Measurements from ENCODE around the gene FGD1.

The FGD1 gene

GRCh38 chrX:54470054-54470760 lies 25.8 kb downstream of the FGD1 start:
- no peak for DNase-seq

GRCh38 chrX:54452920-54453319 lies 43.1 kb downstream of the FGD1 start:
- no peak for DNase-seq

- no peak for DNase-seq
Observed at GRCh38 chrX:54449929-54450328, 46.1 kb downstream of the FGD1 start.

GRCh38 chrX:54447461-54447860 lies 48.6 kb downstream of the FGD1 start:
- DNase-seq, result no peak

GRCh38 chrX:54446084-54446483 lies 50.0 kb downstream of the FGD1 start:
- DNase-seq, result no peak

- no peak for DNase-seq
Observed at GRCh38 chrX:54444752-54445151, 51.3 kb downstream of the FGD1 start.

GRCh38 chrX:54442790-54443189 lies 53.2 kb downstream of the FGD1 start:
- no peak for DNase-seq

GRCh38 chrX:54439960-54440871 lies 55.8 kb downstream of the FGD1 start, which contains the start of gene TSR2:
TSR2 (plus strand) TSS chrX:54440404; CDS start chrX:54440422, 18 bp downstream.
- DNase-seq, result peak; percentile 78

GRCh38 chrX:54435121-54435520 lies 60.9 kb downstream of the FGD1 start:
- no peak for DNase-seq

- no peak for DNase-seq
Observed at GRCh38 chrX:54430519-54430918, 65.5 kb downstream of the FGD1 start.

GRCh38 chrX:54427837-54428424 lies 68.1 kb downstream of the FGD1 start:
- DNase-seq, result no peak

- DNase-seq, result no peak
Observed at GRCh38 chrX:54423161-54423888, 72.7 kb downstream of the FGD1 start.

- no peak for DNase-seq
Observed at GRCh38 chrX:54422168-54422567, 73.9 kb downstream of the FGD1 start.

- no peak for DNase-seq
Observed at GRCh38 chrX:54419559-54420302, 76.3 kb downstream of the FGD1 start.

GRCh38 chrX:54416965-54417364 lies 79.1 kb downstream of the FGD1 start:
- DNase-seq, result no peak

GRCh38 chrX:54415534-54416350 lies 80.3 kb downstream of the FGD1 start:
- DNase-seq, result no peak

- DNase-seq, result no peak
Observed at GRCh38 chrX:54413753-54414152, 82.3 kb downstream of the FGD1 start.

- DNase-seq, result no peak
Observed at GRCh38 chrX:54411732-54412131, 84.3 kb downstream of the FGD1 start.

- DNase-seq, result no peak
Observed at GRCh38 chrX:54407266-54407665, 88.8 kb downstream of the FGD1 start.

GRCh38 chrX:54397113-54397512 lies 98.9 kb downstream of the FGD1 start:
- DNase-seq, result no peak
